OCI-LY3 (cell line): Measurements from ENCODE around the gene TMEM150C.

Experiments
- H2AFZ ChIP-seq: fragments of 200-600, 300-600 bp; shearing (Covaris generic); 2 replicates; pipeline ENCODE4 v1.6.0; 2014; ENCODE audit warnings: antibody characterized with exemption, low read depth, low read length
- H3K27ac ChIP-seq: fragments of 200-600, 300-600 bp; sonication (generic); 2 replicates; pipeline ENCODE4 v1.5.1; 2014; ENCODE audit warnings: mild to moderate bottlenecking, low read length, moderate library complexity, mixed read lengths
- H3K27me3 ChIP-seq: fragments of 200-600, 300-600 bp; sonication (generic); 2 replicates; pipeline ENCODE4 v1.6.1; 2014; ENCODE audit warnings: low read depth, low read length, mixed read lengths
- H3K36me3 ChIP-seq: fragments of 200-600, 300-600 bp; sonication (generic); replicated peaks from 2 replicates; pipeline ENCODE3; 2014; ENCODE audit warnings: low read depth, low read length, mixed read lengths
- H3K4me1 ChIP-seq: fragments of 300-600, 200-600 bp; sonication (generic); 2 replicates; pipeline ENCODE4 v1.6.1; 2014; ENCODE audit warnings: low read length, mixed read lengths
- H3K4me2 ChIP-seq: fragments of 200-600, 300-600 bp; sonication (generic); 2 replicates; pipeline ENCODE4 v1.6.1; 2014; ENCODE audit warnings: low read length, mixed read lengths
- H3K4me3 ChIP-seq: fragments of 300-600, 200-600 bp; sonication (generic); 2 replicates; pipeline ENCODE4 v1.5.1; 2014; ENCODE audit warnings: antibody characterized with exemption, mild to moderate bottlenecking, low read length, moderate library complexity
- H3K79me2 ChIP-seq: fragments of 300-600, 200-600 bp; shearing (Covaris generic); 2 replicates; pipeline ENCODE4 v1.6.1; 2014; ENCODE audit warnings: mild to moderate bottlenecking, low read length, mixed read lengths
- H3K9ac ChIP-seq: fragments of 300-600, 200-600 bp; shearing (Covaris generic); 2 replicates; pipeline ENCODE4 v1.6.0; 2014; ENCODE audit warnings: mild to moderate bottlenecking, low read length, moderate library complexity
- H3K9me3 ChIP-seq: fragments of 200-600, 300-600 bp; shearing (Covaris generic); 2 replicates; pipeline ENCODE4 v1.6.1; 2014; ENCODE audit warnings: low read length, mixed read lengths; ENCODE audit not compliant: insufficient read depth
- H4K20me1 ChIP-seq: fragments of 200-600, 300-600 bp; sonication (generic); 2 replicates; pipeline ENCODE4 v1.6.1; 2016; ENCODE audit warnings: low read length, mixed read lengths; ENCODE audit not compliant: insufficient read depth
- EZH2phosphoT487 ChIP-seq: fragments of 200-600 bp; shearing (Covaris generic); IDR thresholded peaks from 2 replicates; pipeline ENCODE4 v1.6.1; 2018; ENCODE audit warnings: antibody characterized with exemption, mixed run types, low read depth
- TF ChIP-seq, protein P1 (sequence below): fragments of 200-600, 300-600 bp; sonication (generic); IDR thresholded peaks from 2 replicates; pipeline ENCODE4 v1.5.1; 2014; ENCODE audit warnings: antibody characterized with exemption, low read length, low read depth

TMEM150C gene

DNA sequence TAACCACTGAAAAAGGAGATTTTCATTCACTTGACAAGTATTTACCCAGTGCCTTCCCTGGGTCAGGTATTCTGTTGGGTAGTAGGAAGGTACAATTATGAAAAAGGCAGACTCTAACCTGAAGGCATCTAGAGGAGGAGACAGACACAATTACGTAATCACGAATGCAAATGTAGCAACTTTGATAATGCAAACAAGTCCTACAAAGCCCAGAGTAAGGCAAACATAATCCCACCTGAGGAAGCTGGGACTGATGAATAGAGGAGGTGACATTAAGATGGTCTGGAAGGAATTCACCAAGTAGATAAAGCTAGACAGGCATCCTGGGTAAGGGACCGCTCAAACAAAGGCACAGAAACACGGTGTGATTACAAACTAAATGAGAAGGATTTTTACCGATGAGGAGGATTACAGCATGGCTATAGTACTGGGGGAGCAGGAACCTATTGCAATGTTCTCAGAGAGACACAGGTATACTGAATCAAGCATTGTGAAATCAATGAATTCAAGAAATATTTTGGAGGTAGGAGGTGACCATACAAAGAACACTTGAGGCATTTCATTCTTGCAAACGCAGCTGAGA lies 37.1 kb downstream of the TMEM150C start:
- Histone ChIP-seq H3K4me1 (no peaks in the 10 kb centered on the region), H3K9ac (no peak overlapping the region), H3K27me3 (no peaks in the 10 kb centered on the region; the same call in 1 of the 2 replicates), H3K36me3 (no peaks in the 10 kb centered on the region), H2AFZ (no peak overlapping the region), H4K20me1 (no peaks in the 10 kb centered on the region), H3K27ac (no peak overlapping the region), H3K4me3 (no peak overlapping the region), H3K9me3 (no peaks in the 10 kb centered on the region), H3K79me2 (no peaks in the 10 kb centered on the region), H3K4me2 (no peak overlapping the region)
- TF ChIP-seq, protein P1, sequence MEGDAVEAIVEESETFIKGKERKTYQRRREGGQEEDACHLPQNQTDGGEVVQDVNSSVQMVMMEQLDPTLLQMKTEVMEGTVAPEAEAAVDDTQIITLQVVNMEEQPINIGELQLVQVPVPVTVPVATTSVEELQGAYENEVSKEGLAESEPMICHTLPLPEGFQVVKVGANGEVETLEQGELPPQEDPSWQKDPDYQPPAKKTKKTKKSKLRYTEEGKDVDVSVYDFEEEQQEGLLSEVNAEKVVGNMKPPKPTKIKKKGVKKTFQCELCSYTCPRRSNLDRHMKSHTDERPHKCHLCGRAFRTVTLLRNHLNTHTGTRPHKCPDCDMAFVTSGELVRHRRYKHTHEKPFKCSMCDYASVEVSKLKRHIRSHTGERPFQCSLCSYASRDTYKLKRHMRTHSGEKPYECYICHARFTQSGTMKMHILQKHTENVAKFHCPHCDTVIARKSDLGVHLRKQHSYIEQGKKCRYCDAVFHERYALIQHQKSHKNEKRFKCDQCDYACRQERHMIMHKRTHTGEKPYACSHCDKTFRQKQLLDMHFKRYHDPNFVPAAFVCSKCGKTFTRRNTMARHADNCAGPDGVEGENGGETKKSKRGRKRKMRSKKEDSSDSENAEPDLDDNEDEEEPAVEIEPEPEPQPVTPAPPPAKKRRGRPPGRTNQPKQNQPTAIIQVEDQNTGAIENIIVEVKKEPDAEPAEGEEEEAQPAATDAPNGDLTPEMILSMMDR, result no peak
- TF ChIP-seq EZH2phosphoT487, result no peak

GRCh38 chr4:82523179-82523578 lies 38.6 kb downstream of the TMEM150C start:
- Histone ChIP-seq H3K27me3 (no peaks in the 10 kb centered on the region; the same call in 1 of the 2 replicates), H4K20me1 (no peaks in the 10 kb centered on the region)

DNA sequence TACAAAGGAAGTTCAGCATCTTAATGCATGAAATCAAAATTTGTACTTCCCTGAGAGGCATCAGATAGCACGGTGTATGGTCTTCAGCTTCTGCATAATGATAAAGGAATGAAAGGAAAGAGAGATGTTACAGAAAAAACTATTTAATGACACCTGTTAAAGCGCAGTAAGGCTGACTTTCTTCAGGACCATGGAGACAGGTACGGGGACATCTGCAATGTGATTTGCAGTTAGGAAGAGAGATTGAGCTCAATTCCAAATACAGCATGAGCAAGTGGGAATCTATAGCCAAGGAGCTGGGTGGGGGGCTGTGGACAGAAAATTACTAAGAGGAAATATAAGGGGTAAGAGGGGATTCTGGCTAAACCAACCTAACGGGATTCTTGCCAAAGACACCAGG lies 39.3 kb downstream of the TMEM150C start:
- Histone ChIP-seq H3K9ac (no peak overlapping the region), H3K4me3 (no peak overlapping the region), H3K36me3 (no peaks in the 10 kb centered on the region), H3K27ac (no peak overlapping the region), H3K4me2 (no peak overlapping the region), H3K27me3 (no peaks in the 10 kb centered on the region; the same call in 1 of the 2 replicates), H4K20me1 (no peaks in the 10 kb centered on the region), H2AFZ (no peak overlapping the region), H3K4me1 (no peaks in the 10 kb centered on the region), H3K79me2 (no peaks in the 10 kb centered on the region), H3K9me3 (no peaks in the 10 kb centered on the region)
- TF ChIP-seq, protein P1, result no peak
- no peak for TF ChIP-seq EZH2phosphoT487

More at GRCh38 chr4:82523179-82523578, 38.6 kb downstream of the TMEM150C start:
- Histone ChIP-seq H3K36me3 (no peaks in the 10 kb centered on the region), H3K4me3 (no peak overlapping the region), H3K27ac (no peak overlapping the region), H3K4me1 (no peaks in the 10 kb centered on the region), H3K9me3 (no peaks in the 10 kb centered on the region), H2AFZ (no peak overlapping the region), H3K9ac (no peak overlapping the region), H3K4me2 (no peak overlapping the region), H3K79me2 (no peaks in the 10 kb centered on the region)
- TF ChIP-seq EZH2phosphoT487, result no peak
- TF ChIP-seq, protein P1, result no peak

DNA sequence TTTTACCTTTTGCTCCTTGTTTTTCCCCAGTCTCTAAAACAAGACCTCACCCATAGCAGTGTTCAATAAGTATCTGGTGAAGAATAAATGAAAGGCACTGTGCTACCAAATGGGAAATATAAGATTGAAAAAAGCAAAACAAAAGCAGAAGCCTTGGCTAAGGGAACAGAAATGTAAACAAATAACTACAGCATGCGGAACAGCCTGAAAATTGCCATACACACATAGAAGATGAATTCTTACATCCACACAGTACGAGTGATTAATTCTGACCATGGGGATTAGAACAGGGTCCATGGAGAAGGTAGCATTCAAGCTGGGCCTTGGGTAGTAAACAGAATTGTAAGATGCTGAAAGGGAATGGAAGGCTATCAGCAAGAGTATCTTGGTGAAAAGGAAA lies 40.5 kb downstream of the TMEM150C start:
- Histone ChIP-seq H2AFZ (no peak overlapping the region), H3K27ac (no peak overlapping the region), H3K4me1 (no peaks in the 10 kb centered on the region), H3K4me3 (no peak overlapping the region), H3K4me2 (no peak overlapping the region), H3K36me3 (no peaks in the 10 kb centered on the region), H3K27me3 (no peaks in the 10 kb centered on the region; the same call in 1 of the 2 replicates), H3K9me3 (no peaks in the 10 kb centered on the region), H3K9ac (no peak overlapping the region), H4K20me1 (no peaks in the 10 kb centered on the region), H3K79me2 (no peaks in the 10 kb centered on the region)
- TF ChIP-seq, protein P1, result no peak
- no peak for TF ChIP-seq EZH2phosphoT487
